SHP77 treated with DMSO at 0.1 percent for 48 hours (cell line): ENCODE results near the gene MAPK6.
A peak's percentile ranks its signal among the peaks of the same experiment; 100 is the strongest.
"Not testable (repeated sequence)": the region's sequence is repeated elsewhere in the genome, so short reads cannot be mapped to it uniquely, and the experiment has no call there.

Experiments used
- DNase-seq: peaks from one replicate; lab custom pipeline; 2025; lab: John Stamatoyannopoulos, UW

MAPK6 gene

DNA sequence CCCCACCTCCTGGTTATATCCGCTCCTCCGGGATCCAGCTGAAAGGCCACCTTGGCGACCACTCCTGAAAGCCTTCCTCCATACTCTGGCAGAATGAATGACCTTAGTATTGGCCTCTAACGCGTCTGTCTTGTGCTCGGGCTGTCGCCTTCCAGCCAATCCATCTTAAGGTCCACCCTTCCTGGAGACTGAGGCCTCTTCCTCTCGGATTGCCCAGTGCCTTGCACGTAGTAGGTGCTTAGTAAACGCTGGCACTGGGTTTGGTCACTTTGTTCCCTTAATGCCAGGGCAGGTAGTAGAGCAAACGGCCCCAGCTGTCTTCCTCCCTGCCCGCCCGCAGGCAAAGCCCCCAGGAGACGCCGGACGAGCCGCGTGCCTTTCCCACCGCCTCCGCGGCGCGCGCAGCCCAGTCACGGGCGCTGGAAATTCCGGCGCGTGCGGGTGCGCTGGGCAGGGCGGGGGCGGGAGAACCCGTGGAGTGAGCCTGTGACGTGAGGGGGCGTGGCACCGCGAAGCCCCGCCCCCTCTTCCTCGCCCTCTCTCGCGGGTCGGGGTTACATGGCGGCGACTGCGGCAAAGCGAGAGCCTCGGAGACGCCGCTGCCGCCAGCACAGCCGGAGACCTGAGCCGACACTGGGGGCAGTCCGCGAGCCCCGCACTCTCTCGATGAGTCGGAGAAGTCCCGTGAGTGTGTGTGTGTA is at the start of gene MAPK6:
MAPK6 (plus strand) TSS at position 527 of the 701 bp plus-strand sequence. CDS start 27,242 bp downstream, outside the sequence.
- DNase-seq = peak; percentile 49

DNA sequence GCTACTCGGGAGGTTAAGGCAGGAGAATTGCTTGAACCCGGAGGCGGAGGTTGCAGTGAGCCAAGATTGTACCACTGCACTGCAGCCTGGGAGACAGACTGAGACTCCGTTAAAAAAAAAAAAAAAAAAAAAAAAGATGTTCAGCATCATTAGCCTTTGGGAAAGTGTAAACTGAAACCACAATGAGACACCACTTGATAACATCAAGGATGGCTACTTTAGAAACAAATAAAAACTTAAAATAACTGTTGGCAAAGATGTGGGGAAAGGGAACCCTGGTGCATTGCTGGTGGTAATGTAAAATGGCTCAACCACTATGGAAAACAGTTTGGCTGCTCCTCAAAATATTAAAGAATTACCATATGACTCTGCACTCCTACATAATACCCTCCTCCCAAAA is 49.3 kb upstream of the MAPK6 start:
- no peak for DNase-seq

DNA sequence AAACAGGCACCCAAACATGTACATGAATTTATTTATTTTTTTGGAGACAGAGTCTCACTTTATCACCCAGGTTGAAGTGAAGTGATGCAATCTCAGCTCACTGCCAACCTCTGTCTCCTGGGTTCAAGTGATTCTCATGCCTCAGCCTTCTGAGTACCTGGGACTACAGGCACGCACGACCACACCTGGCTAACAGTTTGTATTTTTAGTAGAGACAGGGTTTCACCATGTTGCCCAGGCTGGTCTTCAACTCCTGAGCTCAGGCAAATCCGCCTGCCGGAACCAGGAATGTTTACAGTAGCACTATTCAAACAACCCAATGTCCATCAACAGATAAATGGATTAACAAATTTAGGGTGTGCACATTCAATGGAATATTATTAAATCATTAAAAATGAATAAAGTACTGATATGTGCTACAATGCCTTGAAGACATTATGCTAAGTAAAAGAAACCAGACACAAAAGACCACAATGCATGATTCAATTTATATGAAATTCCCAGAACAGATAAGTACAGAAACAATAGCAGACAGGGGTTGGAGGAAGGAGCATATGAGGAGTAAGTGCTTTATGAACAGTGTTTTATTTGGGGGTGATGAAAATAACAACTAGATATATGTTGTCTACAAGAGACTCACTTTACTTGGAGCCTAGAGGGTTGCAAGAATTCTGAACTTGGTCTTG is 48.7 kb upstream of the MAPK6 start:
- peak; percentile 16 for DNase-seq

DNA sequence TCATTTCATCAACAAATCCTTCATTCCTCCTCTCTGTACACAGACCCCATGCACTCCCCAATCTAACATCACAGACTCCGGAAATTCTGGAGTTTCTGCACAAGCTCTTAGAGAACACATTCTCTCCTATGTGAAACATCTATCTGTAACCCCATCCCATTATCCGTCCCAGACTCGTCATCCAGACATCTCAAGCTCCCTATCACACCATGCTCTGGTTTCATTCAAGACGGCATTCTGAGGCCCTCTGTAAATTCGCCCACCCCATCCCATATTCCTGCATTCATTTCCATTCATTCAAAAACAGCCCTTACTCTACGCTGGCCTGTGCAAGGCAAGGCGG is 48.0 kb upstream of the MAPK6 start:
- no peak for DNase-seq

DNA sequence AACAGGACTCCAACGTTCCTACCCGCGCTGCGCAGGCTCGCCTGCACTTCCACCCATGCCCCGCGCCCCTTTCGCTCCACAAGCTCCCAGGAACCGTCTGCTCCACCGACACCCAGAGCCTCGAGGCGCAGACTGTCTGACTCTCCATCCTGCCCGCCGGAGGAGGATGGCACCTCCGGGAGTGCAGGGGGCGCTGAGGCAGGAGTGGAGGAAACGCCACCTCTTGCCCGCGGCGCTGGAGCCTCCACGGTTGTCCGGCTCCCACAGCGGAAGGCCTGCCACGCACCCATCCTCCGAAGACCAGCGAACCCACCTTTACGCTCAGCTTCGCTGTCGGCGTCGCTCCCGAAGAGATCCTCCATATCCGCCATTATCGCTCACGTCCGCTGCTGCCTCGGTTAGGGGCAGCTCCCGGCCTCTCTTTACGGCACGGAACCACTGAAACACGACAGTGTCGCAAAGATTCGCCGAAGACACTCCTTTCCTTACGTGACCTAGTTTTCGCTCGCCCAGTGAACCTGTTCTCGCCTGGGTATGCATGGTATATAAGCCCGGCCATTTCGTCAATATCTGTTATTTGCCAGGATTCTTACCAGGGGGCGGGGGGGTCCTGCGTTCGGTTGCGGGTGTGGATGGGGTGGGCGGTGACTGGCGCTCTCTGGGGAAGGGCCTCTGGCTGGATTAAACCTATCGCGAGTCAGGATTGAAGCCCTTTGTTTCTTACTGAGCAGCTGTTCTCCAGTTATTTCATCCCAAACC is 47.5 kb upstream of the MAPK6 start, which contains the start of gene LEO1:
LEO1 (minus strand) TSS at position 404 of the 759 bp plus-strand sequence; CDS start at position 371, 33 bp downstream.
- DNase-seq = peak; percentile 86

DNA sequence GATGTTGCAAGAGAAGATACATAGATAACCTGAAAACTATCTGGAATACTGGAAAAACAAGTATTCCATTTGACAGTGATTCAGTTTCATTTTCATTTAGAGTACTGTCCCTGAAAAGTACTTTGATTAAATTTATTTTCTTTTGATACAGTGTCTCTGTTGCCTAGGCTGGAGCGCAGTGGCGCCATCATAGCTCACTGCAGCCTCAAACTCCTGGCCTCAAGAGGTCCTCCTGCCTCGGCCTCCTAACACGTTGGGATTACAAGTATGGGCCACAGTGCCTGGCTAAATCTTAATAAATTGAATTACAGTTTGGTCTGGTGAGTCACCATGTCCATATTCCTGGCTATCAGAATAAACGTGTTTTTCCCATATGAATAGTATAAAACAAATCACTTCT is 45.8 kb upstream of the MAPK6 start:
- DNase-seq = no peak

DNA sequence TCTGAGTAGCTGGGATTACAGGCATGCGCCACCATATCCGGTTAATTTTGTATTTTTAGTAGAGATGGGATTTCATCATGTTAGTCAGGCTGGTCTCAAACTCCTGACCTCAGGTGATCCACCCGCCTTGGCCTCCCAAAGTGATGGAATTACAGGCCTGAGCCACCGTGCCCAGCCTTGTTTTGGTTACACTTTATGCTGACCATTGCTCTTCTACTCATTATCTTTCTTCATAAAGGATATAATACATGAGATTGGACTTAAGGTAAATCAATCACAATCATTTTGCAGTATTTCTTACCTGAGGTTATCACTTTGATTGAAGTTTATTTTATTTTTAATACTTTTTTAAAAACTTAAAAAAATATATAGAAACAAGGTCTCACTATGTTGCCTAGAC is 45.2 kb upstream of the MAPK6 start:
- no peak for DNase-seq

DNA sequence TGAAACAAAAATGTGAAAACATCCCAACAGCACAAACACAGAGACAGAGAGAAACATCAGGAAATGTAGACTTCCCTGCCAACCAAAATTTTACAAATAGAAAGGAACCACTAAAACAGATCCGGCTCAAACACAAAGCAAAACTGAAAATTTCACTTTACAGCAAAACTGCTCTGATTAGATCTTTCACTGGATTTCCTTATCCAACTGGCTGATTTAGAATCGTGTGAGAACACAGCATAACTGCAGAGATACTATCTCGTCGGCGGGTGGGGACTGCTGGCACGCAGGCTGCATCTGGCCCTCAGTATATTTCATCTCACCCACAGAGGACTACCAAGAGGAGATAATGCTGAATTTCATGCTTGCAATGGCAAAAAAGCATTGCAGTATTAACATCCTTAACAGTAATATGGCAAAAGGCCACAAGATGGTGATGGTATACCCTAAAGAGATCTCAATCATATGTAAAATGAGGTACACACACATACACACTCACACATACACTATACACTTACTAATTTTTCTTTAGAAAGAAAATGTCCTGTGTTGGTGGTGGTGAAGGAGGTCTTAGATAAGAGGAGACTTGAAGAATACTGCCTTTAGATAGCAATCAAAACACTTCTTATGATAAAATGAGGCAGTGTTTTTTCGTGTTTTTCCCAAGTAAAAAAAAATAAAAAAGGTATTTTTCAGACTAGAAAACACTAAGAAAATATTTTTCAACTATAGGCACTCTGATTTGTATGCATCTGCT is 36.8 kb upstream of the MAPK6 start:
- peak; percentile 53 for DNase-seq

DNA sequence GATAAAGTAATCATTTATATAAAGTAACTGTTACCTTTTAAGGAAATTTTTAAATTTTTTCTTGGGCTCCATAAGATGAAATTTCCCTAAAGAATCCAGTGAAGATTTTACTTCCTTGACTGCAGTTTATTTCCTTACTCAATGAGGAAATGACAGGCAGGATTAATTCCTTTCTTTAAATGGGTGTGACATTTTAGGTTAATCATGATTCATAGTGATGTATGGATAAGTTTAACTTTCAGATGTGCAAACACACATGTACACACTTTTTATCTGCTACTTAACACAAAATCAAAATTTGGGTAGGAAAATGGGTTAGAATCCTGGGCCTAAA is 36.3 kb upstream of the MAPK6 start:
- DNase-seq = no peak

DNA sequence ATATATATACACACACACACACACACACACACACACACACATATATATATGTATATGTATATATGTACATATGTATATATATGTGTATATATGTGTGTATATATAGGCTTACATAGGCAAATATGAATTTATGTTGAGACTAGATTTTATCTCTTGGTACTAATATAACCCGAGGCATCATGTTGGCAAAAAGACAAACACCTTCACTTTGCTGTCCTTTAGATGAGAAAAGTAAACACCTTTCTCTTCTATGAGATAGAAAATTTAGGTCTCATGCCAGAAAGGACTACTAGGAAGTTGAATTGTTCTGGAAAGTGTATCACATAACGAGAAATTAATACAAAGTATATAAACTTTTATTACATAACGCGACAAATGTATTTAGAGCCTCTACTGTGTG is 27.9 kb upstream of the MAPK6 start:
- DNase-seq = no peak

DNA sequence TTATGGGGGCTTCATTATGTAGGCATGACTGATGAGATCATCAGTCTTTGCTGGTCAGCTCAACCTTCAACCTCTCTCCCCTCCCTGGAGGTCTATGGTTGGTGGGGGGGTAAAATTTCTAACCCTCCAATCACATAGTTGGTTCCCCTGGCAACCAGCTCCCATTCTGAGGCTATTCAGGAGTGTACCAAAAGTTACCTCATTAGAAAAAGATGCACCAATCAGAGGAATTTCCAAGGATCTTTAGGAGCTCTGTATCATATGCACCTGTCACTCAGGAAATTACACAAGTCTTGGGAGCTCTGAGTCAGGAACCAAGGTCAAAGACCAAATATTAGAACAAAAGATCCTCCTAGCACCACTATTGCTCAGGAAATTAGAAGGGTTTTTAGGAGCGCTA is 26.1 kb upstream of the MAPK6 start:
- DNase-seq = no peak

DNA sequence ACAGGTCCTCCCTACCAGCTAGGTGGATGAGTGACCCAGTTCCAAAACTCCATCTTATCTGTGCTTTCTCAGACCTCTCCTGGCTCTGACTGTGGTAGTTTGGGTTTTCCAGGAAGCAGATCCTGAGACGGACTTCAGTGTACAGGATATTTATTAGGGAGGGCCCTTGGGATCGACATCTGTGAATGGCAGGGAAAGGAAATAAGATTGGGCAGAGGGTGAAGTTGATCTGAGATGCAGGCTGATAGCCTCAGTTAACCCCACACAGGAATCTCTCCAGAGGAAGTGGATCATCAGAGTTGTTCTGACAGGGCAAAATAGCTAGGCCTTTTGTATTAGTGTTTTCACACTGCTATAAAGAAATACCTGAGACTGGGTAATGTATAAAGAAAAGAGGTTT is 16.7 kb upstream of the MAPK6 start:
- DNase-seq = no peak

DNA sequence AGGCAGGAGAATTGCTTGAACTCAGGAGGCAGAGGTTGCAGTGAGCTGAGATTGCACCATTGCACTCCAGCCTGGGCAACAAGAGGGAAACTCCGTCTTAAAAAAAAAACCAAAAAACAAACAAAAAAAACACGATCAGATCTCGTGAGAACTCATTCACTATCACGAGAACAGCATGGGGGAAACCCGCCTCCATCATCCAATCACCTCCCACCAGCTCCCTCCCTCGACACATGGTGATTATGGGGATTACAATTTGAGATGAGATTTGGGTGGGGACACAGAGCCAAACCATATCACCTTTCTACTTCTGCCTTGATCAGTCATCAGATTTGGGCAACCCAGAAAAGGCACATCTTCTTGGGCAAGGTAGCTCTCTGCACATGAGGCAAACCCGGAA is 15.9 kb upstream of the MAPK6 start:
- DNase-seq = not testable (repeated sequence)

DNA sequence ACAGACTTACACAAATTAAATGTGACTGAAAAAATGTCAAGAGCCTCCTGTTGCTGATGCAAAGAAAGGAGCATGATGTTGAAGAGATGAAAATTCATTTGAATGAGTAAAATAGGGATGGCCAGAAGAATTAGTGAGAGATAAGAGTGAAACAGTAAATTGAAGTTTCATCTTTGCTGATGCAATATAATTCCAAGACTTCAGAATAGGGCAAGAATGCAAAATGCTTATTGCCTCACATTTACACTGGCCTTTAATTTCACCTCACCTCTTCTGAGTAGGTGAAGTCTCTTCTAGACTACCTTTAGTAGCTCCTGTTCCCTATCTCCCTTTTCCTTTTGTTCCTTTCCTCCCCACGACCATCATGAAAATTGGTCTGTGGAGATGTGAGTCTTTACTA is 15.3 kb upstream of the MAPK6 start:
- no peak for DNase-seq

DNA sequence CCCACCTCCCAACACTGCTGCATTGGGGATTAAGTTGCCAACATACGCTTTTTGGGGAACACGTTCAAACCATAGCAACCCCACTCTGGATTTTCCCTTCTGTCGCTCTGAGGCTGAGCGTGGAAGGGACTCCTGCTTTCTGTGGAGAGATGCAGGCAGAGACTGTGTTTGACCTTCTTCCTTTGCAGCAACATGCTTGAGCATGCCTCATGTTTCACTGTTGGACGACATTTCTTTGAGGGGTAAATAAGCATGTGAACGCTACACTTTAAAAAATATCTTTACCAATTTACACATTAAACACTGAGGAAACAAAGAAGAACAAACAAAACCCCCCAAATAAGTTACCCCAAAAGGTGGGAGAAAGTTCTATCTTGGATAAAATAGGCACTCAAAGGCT is 14.2 kb upstream of the MAPK6 start:
- no peak for DNase-seq

DNA sequence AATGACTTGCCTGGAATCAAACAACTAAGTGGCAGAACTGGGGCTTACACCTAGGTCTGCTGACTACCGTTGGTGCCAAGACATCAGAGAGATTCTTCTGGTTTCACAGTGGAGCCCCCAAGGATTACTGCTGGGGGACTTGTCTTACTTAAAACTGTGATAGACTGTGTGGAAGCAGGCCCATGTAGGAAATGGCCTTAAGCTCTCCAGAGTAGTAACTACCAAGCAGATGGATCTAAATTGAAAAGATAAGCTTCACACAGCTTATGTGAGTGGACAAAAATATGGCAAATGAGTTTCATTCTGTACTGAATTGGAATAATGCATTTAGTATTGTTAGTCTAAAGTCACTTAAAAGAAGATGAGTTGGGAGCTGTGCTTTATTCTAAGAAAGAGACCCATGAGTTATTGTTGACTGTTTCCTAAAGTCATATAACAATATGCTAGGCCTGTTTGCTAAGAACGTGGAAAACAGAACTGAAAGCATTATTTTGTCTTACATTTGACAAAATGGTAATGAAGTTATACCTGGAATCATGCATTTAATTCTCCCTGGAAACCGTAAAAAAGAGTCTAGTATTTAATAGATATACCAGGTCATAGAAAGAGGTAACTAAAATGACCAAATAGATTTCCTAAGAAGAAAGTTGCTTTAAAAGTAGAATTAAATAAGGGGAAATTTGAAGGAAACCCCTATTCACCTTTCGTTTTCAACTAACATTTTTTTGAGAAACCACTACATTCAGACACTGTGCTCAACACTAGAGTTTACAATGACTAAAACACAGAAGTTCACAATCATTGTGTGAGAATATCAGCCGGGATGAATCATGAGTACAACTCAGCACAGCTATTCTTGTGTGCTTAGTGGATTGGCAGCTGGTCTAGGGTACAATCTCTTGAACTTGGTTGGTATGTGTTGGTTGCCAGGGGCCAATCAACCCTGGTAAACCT is 13.0 kb upstream of the MAPK6 start:
- DNase-seq = no peak

DNA sequence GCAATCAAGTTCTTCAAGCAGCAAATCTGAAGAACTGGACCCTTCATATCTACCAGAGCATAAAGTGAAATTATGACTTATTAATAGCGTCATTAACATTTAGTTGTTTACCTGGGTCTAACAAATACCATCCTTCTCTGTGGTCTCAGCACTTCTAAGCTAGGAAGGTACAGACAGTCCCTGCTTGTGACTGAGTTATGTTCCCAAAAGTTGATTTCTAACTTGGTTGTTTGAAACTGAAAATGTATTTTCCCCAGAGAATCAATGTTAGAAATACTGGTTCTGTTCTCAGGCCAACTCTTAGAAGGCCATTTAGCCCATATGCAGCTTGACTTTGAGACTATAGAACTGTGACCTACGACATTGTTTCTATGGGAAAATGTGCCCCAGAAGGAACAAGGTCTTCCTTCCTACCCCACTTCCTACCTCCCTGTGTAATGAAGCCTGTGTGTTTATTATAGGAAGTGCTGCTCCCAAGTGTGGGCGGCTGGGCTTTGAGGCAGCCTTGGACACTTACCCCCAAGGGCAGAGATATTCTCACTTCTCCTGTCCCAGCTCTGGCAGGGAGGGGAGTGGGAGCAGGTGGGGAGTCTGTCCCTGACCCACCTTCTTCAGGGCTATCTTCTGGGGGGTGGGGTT is 12.2 kb upstream of the MAPK6 start:
- no peak for DNase-seq

DNA sequence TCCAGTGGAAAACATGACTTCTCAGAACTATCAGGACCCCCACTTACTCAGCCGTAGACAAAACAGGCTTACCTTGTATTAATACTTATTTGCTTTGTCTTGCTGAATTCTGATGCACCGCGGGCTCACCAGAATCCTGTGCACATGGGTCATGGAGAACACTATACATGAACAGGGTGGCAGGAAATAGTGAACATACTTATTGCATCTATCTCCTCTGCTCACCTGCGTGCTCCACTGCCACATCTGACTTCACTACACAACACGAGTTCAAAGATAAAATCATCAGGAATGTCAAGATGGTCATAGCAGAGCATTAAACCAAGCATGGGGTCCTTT is 10.7 kb upstream of the MAPK6 start:
- DNase-seq = no peak

DNA sequence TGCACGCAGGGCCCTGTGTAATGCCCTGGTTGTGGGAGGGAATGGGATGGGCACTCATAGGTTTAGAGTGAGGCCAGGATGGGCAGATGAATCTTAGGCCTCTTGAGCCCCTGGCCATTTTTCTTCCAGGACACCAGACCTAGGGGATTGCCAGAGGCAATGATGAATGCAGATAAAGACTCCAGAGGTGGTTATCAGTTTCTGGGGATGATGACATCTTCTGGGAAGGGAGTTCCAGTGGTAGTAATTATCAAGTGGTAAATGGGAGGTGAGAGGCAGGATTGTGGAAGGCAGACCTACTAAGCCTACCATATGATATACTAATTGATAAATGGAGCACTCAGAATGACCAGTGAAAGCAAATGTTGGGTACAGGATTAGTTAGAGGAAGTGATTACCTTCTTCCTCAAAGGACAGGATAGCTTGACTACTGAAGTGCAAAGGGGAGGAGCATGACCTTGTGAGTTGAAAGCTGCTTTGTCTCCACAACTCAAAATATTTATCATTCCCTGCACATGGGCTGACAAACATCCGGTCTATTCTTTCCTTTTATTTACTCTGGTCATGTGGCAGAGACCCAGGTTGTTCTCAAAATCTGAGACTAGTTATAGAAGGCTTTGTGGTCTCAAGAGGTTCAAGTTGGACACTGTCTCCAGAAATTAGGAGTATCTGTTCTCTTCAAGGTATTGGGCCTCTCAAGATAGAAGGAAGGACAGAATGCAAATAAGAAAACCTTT is 10.2 kb upstream of the MAPK6 start:
- peak; percentile 23 for DNase-seq
